ENCODE data around the gene CSTPP1.

DNA sequence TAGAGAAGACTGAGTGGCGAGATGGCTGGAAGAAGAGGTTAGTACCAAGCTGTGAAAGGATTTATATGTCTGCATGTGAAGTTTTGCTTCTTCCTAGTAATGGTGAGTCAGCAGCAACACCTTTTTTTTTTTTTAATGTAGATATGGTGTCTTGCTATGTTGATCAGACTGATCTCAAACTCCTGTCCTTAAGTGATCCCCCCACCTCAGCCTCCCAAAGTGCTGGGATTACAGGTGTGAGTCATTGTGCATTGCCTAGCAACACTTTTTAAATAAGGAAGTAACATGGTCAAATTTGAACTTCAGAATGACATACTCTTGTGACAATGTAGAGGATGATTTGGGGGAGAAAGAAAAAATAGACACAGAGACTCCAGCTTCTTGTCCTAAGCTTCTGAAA, 6.5 kb upstream of the CSTPP1 start:
- TF ChIP-seq, protein P1, sequence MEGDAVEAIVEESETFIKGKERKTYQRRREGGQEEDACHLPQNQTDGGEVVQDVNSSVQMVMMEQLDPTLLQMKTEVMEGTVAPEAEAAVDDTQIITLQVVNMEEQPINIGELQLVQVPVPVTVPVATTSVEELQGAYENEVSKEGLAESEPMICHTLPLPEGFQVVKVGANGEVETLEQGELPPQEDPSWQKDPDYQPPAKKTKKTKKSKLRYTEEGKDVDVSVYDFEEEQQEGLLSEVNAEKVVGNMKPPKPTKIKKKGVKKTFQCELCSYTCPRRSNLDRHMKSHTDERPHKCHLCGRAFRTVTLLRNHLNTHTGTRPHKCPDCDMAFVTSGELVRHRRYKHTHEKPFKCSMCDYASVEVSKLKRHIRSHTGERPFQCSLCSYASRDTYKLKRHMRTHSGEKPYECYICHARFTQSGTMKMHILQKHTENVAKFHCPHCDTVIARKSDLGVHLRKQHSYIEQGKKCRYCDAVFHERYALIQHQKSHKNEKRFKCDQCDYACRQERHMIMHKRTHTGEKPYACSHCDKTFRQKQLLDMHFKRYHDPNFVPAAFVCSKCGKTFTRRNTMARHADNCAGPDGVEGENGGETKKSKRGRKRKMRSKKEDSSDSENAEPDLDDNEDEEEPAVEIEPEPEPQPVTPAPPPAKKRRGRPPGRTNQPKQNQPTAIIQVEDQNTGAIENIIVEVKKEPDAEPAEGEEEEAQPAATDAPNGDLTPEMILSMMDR (IDR thresholded peaks at IDR 0.05; ENCODE audit: low read length): no peak
- TF ChIP-seq EZH2 (IDR thresholded peaks at IDR 0.05; ENCODE audit: borderline replicate concordance, low read length): no peak

Data from OCI-LY1 (cell line).